Raji (cell line): ENCODE measurements around the gene LGALS3BP.

Source experiments
- POLR2A ChIP-seq: IDR thresholded peaks from 2 replicates; pipeline ENCODE4 v1.6.1; 2011; ENCODE audit warnings: low read depth, low read length, control low read depth; ENCODE audit not compliant: insufficient read depth

Gene LGALS3BP

DNA sequence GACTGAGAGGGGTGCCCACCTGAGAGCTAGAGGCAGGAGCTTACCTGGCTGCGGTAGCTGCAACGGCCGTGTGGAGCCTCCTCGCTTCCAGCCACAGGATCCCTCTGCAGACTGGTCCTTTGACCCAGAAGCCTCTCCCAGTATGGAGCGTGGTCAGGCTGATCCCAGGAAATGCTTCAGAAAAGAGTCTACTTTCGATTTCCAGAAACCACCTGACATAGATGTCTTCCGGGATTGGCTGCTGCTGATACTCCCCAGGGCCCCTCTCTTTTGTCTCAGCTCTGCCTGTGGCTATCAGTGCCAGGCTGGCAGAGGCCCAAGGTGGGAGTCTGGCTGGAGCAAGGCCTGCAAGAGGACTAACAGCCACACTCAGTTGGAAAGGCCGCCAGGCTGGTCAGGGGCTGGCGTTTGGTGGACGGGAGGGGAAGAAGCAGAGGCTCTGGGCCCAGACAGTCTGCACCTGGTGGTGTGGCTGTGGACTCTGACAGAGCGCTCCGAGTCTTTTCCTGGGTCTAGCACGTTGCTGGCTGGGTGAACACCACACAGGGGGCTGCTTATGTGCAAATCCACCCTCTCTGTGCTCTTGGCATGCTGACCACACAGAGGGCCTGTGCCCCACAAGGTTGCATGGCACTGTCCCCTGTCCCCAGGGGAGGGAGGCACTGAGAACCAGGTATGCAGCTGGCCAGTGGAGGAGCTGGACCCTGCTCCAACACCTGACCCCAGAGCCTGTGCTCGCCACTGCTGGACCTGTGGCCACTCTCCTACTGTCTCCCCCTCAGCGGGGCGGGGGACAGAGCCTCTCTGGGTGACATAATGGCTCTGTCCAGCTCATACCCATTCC is at the start of gene LGALS3BP:
LGALS3BP (minus strand) TSS at position 144 of the 844 bp plus-strand sequence. CDS start 2,732 bp downstream, outside the sequence.
- TF ChIP-seq POLR2A, result no peak

DNA sequence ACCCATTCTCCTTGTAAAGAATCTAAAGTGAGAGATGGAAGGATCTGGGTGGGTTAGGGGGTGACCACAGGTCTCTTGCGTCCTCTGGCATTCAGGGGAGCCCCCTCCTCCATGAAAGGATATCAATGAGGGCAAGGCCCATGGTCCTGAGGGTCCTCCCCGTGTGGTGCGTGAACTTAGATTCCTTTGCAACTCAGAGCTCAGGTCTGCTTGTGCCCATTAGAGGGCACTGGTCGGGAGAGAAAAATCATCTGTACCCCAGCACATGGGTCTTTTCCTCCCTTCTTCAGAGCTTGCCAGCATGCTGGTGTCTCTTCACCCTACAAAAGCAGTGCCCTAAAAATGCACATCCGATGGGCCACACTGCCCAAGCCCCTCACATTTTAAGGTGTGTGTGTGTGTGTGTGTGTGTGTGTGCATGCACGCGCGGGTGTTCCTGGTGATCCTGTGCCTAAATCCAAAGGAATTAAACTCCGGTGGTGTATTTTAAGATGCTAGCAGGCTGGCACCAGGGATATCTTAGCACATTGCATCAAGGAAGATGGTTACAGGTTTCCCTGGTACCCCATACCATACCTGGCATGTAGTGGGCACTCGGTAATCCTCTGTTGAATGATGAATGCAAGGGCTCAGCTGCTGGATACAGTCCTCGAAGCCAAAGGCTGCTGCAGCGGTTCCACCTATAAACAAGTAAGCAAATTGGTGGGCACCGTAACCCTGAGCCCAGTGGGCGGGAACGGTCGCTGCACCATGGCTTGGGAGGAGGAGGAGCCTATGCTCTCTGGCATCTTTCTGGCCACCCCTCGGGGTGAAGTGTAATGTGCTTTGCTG is 49.0 kb upstream of the LGALS3BP start:
- no peak for TF ChIP-seq POLR2A

- no peak for TF ChIP-seq POLR2A
Measured at GRCh38 chr17:79027925-79028491, 48.3 kb upstream of the LGALS3BP start.

DNA sequence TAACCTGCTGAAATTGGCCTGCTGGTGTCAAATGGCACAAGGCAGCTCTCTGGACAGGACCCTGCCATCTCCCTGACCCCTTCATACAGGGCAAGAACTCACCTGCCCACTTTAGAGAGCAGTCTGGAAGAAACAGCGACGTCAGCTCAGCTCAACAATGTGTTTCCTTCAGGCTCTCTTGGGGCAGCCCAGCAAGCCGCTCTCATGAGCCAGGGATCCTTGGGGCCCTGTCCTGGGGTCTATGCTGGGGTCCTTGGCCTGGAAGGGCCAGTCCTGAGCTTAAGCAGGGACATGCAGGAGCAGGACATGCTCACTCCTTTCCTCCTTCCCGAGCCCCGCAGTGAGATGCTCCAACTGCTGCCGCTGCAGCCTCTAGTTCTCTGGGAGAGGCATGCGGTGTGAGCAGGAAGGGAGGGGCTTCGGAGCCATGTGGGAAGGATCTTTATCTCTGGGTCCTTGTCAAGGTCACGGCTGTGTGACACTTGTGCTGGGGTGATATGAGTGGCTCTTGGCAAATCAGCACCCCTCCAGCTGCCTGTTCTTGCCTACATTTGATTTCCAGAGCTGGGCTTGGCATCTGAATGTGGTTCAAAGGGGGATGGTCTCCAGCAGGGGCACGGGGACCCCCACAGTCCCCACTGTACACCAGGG is 47.7 kb upstream of the LGALS3BP start:
- TF ChIP-seq POLR2A, result no peak

DNA sequence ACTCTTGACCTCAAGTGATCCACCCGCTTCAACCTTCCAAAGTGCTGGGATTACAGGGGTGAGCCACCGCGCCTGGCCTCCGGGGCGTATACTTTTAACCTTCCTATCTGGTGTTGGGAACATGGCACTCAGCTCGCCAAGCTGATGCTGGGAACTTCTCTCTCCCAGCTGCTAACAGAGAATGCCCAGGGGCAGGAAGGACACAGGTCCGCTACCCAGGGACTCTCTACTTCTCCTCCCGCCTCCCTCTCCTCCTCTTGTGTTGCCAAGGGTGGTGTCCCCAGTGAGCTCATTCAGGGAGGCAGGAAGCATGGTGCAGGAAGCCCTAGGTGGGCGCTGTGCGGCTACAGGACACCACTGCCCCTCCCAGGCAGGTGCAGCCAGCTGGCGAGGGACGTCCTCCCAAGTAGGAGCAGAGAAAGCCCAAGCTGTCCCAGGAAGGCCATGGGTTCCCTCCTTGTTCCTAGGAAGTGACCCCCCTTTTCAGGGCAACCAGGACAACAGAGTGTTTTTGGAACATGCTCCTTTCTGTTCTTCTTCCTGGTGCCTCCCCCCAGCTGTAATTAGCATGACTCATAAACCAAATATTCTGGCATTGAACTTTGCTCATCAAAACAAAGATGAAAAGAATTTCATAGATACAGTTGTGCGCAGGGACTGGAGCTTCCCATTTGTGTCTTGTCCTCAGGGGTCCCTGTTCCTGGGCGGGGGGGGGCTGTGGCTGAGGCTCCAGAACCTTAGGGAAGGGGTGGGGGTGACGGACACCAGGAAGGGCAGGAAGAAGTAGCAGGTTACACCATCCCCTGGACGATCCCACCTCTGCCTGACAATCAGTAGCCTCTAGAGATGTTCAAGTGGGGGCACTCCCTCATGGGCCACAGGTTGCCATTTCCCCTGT is 46.9 kb upstream of the LGALS3BP start:
- TF ChIP-seq POLR2A, result no peak

DNA sequence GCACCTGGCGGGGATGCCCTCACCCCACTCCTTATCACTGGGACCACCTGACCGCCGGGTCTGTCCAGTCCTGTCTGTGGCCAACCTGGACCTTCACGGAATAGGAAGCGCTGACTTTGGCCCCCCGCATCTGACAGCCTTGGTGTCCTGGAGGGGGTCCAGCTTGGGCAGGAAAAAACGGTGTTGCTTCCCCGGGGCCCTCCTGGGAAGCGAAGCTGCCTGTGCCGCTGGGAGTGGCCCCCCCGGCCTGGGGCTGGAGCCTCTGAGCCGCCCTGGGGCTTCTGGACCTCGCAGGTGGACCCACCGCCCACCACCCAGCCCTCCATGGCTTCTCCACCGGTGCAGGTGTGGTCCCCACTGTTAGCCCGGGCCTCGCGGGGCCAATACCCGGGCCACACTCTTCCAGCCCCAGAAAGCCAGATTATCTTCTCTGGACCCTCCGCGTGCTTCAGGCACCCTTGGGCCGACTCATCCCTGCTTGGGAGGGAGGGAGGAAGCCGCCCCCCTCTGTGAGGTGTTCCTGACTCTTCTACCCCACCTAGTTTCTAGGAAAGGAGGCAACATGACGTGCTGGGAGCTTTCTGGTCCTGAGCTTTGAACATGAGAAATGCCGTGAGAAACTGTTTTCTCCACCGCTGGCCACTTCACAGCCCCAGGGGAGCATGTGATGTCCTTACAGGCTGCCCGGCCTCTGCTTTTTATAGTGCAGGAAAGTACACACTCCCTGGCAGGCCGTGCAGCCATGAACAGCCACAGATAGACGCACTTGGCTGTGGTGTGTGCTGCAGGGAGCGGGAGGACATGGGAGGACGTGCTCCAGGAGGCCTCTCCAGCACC is 45.4 kb upstream of the LGALS3BP start:
- TF ChIP-seq POLR2A, result no peak

DNA sequence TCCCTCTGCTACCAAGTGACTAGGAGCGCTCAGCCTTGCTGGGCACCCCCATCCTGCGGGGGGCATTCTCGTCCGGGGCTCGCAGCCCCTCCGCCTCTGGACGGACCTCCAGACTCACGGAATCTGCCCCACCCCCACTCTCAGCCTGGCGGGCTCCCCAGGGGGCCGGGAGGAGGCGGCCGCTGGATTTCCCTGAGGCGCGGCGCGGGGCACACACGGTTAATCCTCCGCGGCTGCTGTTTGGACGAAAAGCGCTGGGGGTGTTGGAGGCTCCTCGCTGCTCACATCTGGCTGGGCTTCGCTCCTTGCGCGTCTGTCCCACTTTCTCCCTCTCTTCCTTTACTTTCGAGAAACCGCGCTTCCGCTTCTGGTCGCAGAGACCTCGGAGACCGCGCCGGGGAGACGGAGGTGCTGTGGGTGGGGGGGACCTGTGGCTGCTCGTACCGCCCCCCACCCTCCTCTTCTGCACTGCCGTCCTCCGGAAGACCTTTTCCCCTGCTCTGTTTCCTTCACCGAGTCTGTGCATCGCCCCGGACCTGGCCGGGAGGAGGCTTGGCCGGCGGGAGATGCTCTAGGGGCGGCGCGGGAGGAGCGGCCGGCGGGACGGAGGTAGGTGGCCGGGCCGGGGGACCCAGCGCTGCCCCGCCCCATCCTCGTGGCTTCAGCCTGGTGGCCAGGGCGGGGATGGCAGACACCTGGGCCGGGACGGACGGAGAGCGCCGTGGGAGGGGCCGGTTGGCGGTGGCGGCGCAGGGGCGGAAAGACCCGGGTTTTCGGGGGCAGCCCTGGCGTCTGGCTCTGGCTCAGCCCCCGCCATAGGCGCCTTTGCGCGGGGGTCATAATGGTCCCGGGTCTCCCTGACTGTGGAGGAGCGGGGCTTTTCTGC is 44.4 kb upstream of the LGALS3BP start, which contains the start of gene C1QTNF1:
C1QTNF1 (plus strand) TSS at position 284 of the 886 bp plus-strand sequence. CDS start 19,800 bp downstream, outside the sequence.
- TF ChIP-seq POLR2A, result no peak

DNA sequence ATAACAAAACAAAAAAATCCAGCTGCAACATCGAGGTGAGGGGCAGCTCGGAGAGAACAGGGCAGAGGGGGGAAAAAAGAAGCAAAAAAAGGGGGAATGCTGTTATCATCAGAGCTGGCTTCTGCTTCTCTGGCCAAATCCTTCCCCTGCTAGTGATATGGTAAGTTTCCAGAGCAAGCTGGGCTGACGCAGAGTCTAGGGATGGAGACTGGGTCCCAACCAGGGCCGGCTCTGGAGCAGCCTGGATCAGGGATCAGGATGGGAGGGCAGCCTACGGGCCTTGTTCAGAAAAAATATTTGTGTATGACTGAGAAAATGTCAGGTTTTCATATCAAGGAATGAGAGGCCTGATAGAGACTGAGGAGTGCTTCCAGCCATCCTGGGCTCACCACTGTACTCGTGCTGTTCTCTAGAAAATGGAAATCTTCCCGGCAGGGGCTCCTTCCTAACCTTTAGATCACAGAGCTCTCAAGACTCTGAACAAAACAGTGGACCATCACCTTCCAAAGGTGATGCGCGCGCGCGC is 43.5 kb upstream of the LGALS3BP start:
- TF ChIP-seq POLR2A, result no peak

- TF ChIP-seq POLR2A, result no peak
Measured at GRCh38 chr17:79022507-79022991, 42.8 kb upstream of the LGALS3BP start.

DNA sequence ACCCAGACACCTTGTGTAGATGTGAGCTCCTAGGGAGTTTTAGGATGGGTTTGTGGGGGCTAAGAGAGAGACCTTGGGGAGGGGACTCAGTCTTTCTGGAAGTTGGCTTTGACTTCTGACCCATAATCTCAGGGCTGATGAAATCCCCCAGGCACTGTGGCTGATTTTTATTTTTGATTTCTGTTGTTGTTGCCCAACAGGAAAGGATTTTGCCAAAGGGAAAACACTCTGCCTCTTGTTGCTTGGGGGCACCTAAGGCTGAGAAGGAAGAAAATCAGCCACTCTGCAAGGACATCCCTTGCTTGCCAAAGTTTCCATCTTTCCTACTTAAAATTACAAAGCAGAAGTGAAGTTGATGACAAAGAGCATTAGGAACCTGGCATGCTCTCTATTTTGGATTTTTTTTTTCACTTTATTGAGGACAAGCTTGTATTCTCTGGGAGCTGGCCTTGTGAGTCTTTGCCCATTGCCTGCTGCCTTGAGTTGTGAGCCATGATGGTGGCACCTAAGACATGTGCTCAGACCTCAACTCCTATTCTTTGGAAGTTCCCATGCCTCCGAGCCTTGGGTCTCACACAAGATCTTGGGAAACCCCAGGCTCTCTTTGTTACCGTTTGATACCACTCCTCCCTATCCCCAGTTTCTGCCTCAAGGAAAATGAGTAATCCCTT is 41.0 kb upstream of the LGALS3BP start:
- TF ChIP-seq POLR2A, result no peak
